GM12878 (cell line): ENCODE measurements around the gene ZP2. TPM values are rescaled to one million over a fixed set of nuclear protein-coding genes. Genes with fewer than 3 reads are reported as not detected.

Experiments used
- ATAC-seq: fragments of 200-7000 bp; cut with Tn5 transposase; 3 replicates; pipeline ENCODE4 v1.9.1; 2020; ENCODE audit warnings: mild to moderate bottlenecking, moderate library complexity
- BruUV-seq: library from RNA; stranded (reverse); fragments of 400-500 nt; replicated peaks from 2 replicates; lab custom pipeline; 2021; lab: Mats Ljungman, UMichigan
- CTCF ChIA-PET: fragments of 300-600 bp; sonication (Branson Sonifier 250); formaldehyde crosslinking; extraction: SDS; loops from one replicate; lab custom pipeline; 2021; ENCODE audit warnings: inconsistent platforms; lab: Yijun Ruan, JAX
- POLR2A ChIA-PET: fragments of 350-600 bp; formaldehyde crosslinking; extraction: SDS; loops from one replicate; lab custom pipeline; 2021; ENCODE audit warnings: inconsistent platforms; lab: Charles Lee
- RAD21 ChIA-PET: fragments of 300-600 bp; sonication (Branson Sonifier 250); formaldehyde crosslinking; loops from one replicate; lab custom pipeline; 2023; ENCODE audit warnings: antibody characterized with exemption; ENCODE audit not compliant: unreplicated experiment; lab: Charles Lee
- SMC1A ChIA-PET: fragments of 300-600 bp; sonication (Branson Sonifier 250); formaldehyde crosslinking; loops from one replicate; lab custom pipeline; 2023; ENCODE audit not compliant: unreplicated experiment, uncharacterized antibody; lab: Charles Lee
- DNase-seq: peaks from one replicate; pipeline ENCODE4 v3.0.0-alpha.2; 2011; ENCODE audit warnings: low read depth, low spot score
- FAIRE-seq: peaks from 3 replicates; lab custom pipeline; 2011; peaks lifted over from hg19 to GRCh38; lab: Jason Lieb, UNC
- H2AFZ ChIP-seq: 2 replicates; pipeline ENCODE4 v1.6.0; 2011; ENCODE audit warnings: low read depth, low read length, control low read depth; ENCODE audit not compliant: control insufficient read depth
- H3K27ac ChIP-seq: 2 replicates; pipeline ENCODE4 v1.5.1; 2011; ENCODE audit warnings: control low read depth; ENCODE audit not compliant: control insufficient read depth, insufficient read depth
- H3K27me3 ChIP-seq, 2 experiments: replicated peaks in 1 of 2; 2 replicates each; pipeline versions ENCODE4 v1.6.0 to v1.6.1; 2011; ENCODE audit warnings: low read length in 1 of 2; ENCODE audit not compliant: control insufficient read depth in 2 of 2, insufficient read depth in 2 of 2
- H3K36me3 ChIP-seq, 2 experiments: 2 replicates each; pipeline ENCODE4 v1.5.1; 2011; ENCODE audit warnings: low read length in 1 of 2; ENCODE audit not compliant: control insufficient read depth in 2 of 2, insufficient read depth in 2 of 2
- H3K4me1 ChIP-seq: 2 replicates; pipeline ENCODE4 v1.6.1; 2011; ENCODE audit warnings: mild to moderate bottlenecking, low read length, moderate library complexity, mixed read lengths; ENCODE audit not compliant: control insufficient read depth, insufficient read depth
- H3K4me2 ChIP-seq: 2 replicates; pipeline ENCODE4 v1.6.0; 2011; ENCODE audit warnings: control low read depth; ENCODE audit not compliant: control insufficient read depth, insufficient read depth
- H3K4me3 ChIP-seq: fragments of 200-600 bp; sonication (generic); 2 replicates; pipeline ENCODE4 v1.5.1; 2016
- H3K79me2 ChIP-seq: 2 replicates; pipeline ENCODE4 v1.6.0; 2011; ENCODE audit warnings: low read length; ENCODE audit not compliant: control insufficient read depth, insufficient read depth
- H3K9ac ChIP-seq: 2 replicates; pipeline ENCODE4 v1.8.0; 2011; ENCODE audit warnings: low read length, control low read depth, mixed read lengths; ENCODE audit not compliant: control insufficient read depth, insufficient read depth
- H3K9me3 ChIP-seq: replicated peaks from 3 replicates; pipeline ENCODE4 v1.5.1; 2011; ENCODE audit warnings: mild to moderate bottlenecking, low read length; ENCODE audit not compliant: control insufficient read depth, insufficient read depth
- H4K20me1 ChIP-seq: 2 replicates; pipeline ENCODE4 v1.6.0; 2011; ENCODE audit not compliant: control insufficient read depth, insufficient read depth
- BCL11A ChIP-seq: IDR thresholded peaks from 2 replicates; pipeline ENCODE4 v1.6.1; 2011; ENCODE audit warnings: low read depth, low read length
- BMI1 ChIP-seq: fragments of 450-650 bp; IDR thresholded peaks from 2 replicates; pipeline ENCODE4 v1.6.1; 2016; ENCODE audit warnings: mild to moderate bottlenecking, moderate library complexity, borderline replicate concordance
- CHD1 ChIP-seq: IDR thresholded peaks from 2 replicates; pipeline ENCODE4 v1.6.1; 2012; ENCODE audit warnings: low read depth, low read length, improper control_type of control experiment
- CUX1 ChIP-seq: IDR thresholded peaks from 2 replicates; pipeline ENCODE4 v1.6.1; 2012; ENCODE audit warnings: improper control_type of control experiment, low read depth, low read length; ENCODE audit not compliant: insufficient replicate concordance
- GABPA ChIP-seq: IDR thresholded peaks from 2 replicates; pipeline ENCODE4 v1.6.1; 2014; ENCODE audit warnings: antibody characterized with exemption, low read depth, mild to moderate bottlenecking, inconsistent platforms
- HDAC6 ChIP-seq: fragments of 200-600 bp; sonication (generic); IDR thresholded peaks from one replicate; pipeline ENCODE4 v1.8.0; 2017; ENCODE audit warnings: antibody characterized with exemption; ENCODE audit not compliant: unreplicated experiment
- MLLT1 ChIP-seq: fragments of 450-650 bp; IDR thresholded peaks from 2 replicates; pipeline ENCODE4 v1.6.1; 2016; ENCODE audit warnings: mild to moderate bottlenecking
- NKRF ChIP-seq: fragments of 450-650 bp; conservative IDR thresholded peaks from 2 replicates; pipeline ENCODE4 v1.6.1; 2017; ENCODE audit warnings: mild to moderate bottlenecking, moderate library complexity
- RELB ChIP-seq: fragments of 450-650 bp; IDR thresholded peaks from 2 replicates; pipeline ENCODE4 v1.6.1; 2017; ENCODE audit warnings: low read depth, mild to moderate bottlenecking, moderate library complexity
- YY1 ChIP-seq: IDR thresholded peaks from 2 replicates; pipeline ENCODE4 v1.6.1; 2011; ENCODE audit warnings: low read depth, mild to moderate bottlenecking, low read length
- WGBS: methylation state at CpG from one replicate; pipeline ENCODE4 v1.1.6; 2016; ENCODE audit warnings: low lambda C conversion rate; ENCODE audit not compliant: insufficient replicate concordance, insufficient coverage; ENCODE audit errors: missing lambda C conversion rate; 5-methylcytosine and 5-hydroxymethylcytosine counted together
- in situ Hi-C: fragments of 300-500 bp; cut with MboI; formaldehyde crosslinking; loops from 9 replicates; pipeline ENCODE4 v1.14.3; 2018; ENCODE audit warnings: mixed read lengths
- intact Hi-C: fragments of 100-400 bp; cut with micrococcal nuclease; formaldehyde crosslinking; loops from one replicate; pipeline ENCODE4 v1.14.2; 2022; ENCODE audit not compliant: unreplicated experiment
- polyA plus RNA-seq, 11 experiments: library from polyadenylated mRNA; depleted of rRNA in 4 of 11; unstranded in 6 of 11; stranded (reverse) in 5 of 11; fragments of >200 nt; fragmentation: Nextera tagmentation in 4 of 11; fragmentation: Illumina TruSeq in 1 of 11; extraction: Ambion mirVana in 4 of 11; extraction: Trizol in 1 of 11; gene quantifications; 1 replicate in 1 of 11; 2 replicates in 10 of 11; pipeline versions ENCODE4 v1.2.1 to v1.2.3, GENCODE V29; 2011 to 2016; ENCODE audit warnings: inconsistent platforms in 2 of 11, missing spikeins in 2 of 11, low read depth in 1 of 11
- total RNA-seq, 4 experiments: library from RNA; depleted of rRNA in 3 of 4; stranded (reverse); fragments of >200 nt in 3 of 4; fragmentation: Illumina TruSeq in 1 of 4; extraction: Trizol in 1 of 4; gene quantifications; 2 replicates each; pipeline versions ENCODE4 v1.2.1 to v1.2.3, GENCODE V29; 2013 to 2021

Gene ZP2
- total and polyA plus RNA-seq, 10 of the 15 experiments (the other 5 are each of a cell fraction or from before 2014, with no cell fraction given), result 0.11 to 0.33 (median 0.16) TPM; not detected in 1

GRCh38 chr16:21190013-21190412 is 21.4 kb downstream of the ZP2 start:
- no TSS peak for BruUV-seq
- Histone ChIP-seq H3K27ac (no peak overlapping the region), H2AFZ (no peak overlapping the region), H4K20me1 (no peaks in the 10 kb centered on the region), H3K9ac (no peak overlapping the region), H3K4me1 (peaks cover 10% of the 10 kb centered on the region), H3K36me3 (no peaks in the 10 kb centered on the region), H3K9me3 (peaks cover 3% of the 10 kb centered on the region; the same call in 2 of the 3 replicates), H3K27me3 (no peaks in the 10 kb centered on the region), H3K4me2 (no peak overlapping the region), H3K4me3 (no peak overlapping the region), H3K79me2 (no peaks in the 10 kb centered on the region)
- POLR2A ChIA-PET, result interaction anchor here (1.0 kb wide), 1 partner anchor 111 kb away, joined by 3 read pairs; no protein-coding TSS in a partner anchor
- WGBS, result 72% methylated on average over 4 of the region's 4 CpGs
- no peak for ATAC-seq
- in situ Hi-C loops, result no loop called here
- TF ChIP-seq MLLT1 (no peak), HDAC6 (no peak), CHD1 (no peak), YY1 (no peak), BMI1 (no peak), NKRF (no peak), RELB (no peak), BCL11A (no peak), CUX1 (no peak), GABPA (no peak)
- SMC1A ChIA-PET, result interaction anchor here (0.8 to 4.4 kb wide), 12 partner anchors 10 to 1494 kb away, joined by 3 to 57 read pairs (median 4); partner anchors contain the start of genes CRYM and LDAF1
- intact Hi-C loops, result no loop called here
- FAIRE-seq, result no peak
- RAD21 ChIA-PET, result interaction anchor here (0.7 to 4.9 kb wide), 6 partner anchors 32 to 113 kb away, joined by 3 to 62 read pairs (median 4); partner anchors contain the start of genes CRYM and LDAF1
- CTCF ChIA-PET, result interaction anchor here (0.8 to 5.7 kb wide), 11 partner anchors 9 to 1495 kb away, joined by 3 to 75 read pairs (median 9); partner anchors contain the start of genes CRYM and LDAF1
- no peak for DNase-seq
